Ascending aorta (tissue), 2 donors: ENCODE measurements around the gene THADA. TPM values are rescaled to one million over a fixed set of nuclear protein-coding genes. Genes with fewer than 3 reads are reported as not detected.
A peak's percentile ranks its signal among the peaks of the same experiment; 100 is the strongest.

ENCODE experiments used
- DNase-seq, 2 donors: peaks; one replicate each; pipeline ENCODE4 v3.0.0-alpha.2; 2019; ENCODE audit warnings: low spot score in 2 of 2
- H3K27ac ChIP-seq, 2 donors: fragments of 200-600 bp; sonication (generic); one replicate each; pipeline ENCODE4 v1.5.1; 2016 to 2017; ENCODE audit warnings: mild to moderate bottlenecking in 1 of 2
- H3K27me3 ChIP-seq: fragments of 200-600 bp; sonication (generic); one replicate; pipeline ENCODE4 v1.5.1; 2017
- H3K36me3 ChIP-seq, 2 donors: fragments of 200-600 bp; sonication (generic); one replicate each; pipeline ENCODE4 v1.5.1; 2016
- H3K4me1 ChIP-seq, 2 donors: fragments of 200-600 bp; sonication (generic); one replicate each; pipeline ENCODE4 v1.5.1; 2016 to 2017; ENCODE audit warnings: mild to moderate bottlenecking in 1 of 2
- H3K4me3 ChIP-seq, 2 donors: fragments of 200-600 bp; sonication (generic); one replicate each; pipeline ENCODE4 v1.5.1; 2016 to 2017; ENCODE audit warnings: mild to moderate bottlenecking in 1 of 2
- H3K9me3 ChIP-seq, 2 donors: fragments of 200-600 bp; sonication (generic); one replicate each; pipeline ENCODE4 v1.5.1; 2016
- intact Hi-C: fragments of 100-400 bp; cut with DNase I; formaldehyde crosslinking; loops from one replicate; pipeline ENCODE4 v1.15.1; 2023
- total RNA-seq: library from RNA; depleted of rRNA; stranded (reverse); fragments of >200 nt; gene quantifications from one replicate; pipeline ENCODE4 v1.1.0, GENCODE V29; 2016
- TF ChIP-seq, protein P1 (sequence below), 3 experiments: fragments of 200-600 bp in 2 of 3; fragments of 450-650 bp in 1 of 3; sonication (generic) in 2 of 3; IDR thresholded peaks; one replicate each; pipeline ENCODE4 v1.5.1; 2016 to 2019; ENCODE audit warnings: antibody characterized with exemption in 3 of 3, mild to moderate bottlenecking in 1 of 3, moderate library complexity in 1 of 3

The THADA gene
- total RNA-seq, 1 donor from 2014 or later: 27.4 TPM

DNA sequence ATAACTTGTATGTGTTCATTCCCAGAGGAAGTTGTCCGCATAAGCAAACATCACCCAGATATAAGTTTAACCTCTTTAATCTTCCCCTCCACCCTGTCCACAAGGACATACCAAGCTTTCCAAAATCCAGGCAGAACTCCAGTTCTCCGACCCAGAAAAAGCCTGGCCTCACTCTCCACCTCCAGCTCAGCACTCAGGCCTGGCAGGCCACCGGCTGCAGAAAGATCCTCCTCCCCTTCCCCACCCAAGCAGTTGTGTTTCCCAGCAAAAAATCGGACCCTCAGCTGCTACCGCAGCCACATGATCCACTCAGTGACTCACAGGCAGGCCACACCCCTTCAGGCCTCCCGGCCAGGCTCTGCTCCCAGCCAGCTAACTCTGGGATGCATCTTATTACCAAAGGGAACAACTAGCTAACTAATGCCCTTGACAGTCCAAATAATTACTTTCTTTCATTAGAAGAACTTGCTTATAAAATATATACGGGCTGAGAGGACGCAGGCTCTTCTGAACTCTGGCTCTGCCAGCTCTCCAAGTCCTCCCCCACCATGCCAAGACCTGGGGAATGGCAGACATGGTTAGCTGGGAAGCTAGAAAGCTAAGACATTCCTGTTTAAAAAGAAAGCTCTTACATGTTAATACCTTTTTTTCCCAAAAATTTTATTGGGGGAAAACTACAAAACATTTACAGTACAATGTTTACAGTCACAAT is 373.9 kb downstream of the THADA start:
- peak overlapping the region; percentile 98 for H3K27ac ChIP-seq
- no peaks in the 10 kb centered on the region for H3K27me3 ChIP-seq
- TF ChIP-seq, protein P1, sequence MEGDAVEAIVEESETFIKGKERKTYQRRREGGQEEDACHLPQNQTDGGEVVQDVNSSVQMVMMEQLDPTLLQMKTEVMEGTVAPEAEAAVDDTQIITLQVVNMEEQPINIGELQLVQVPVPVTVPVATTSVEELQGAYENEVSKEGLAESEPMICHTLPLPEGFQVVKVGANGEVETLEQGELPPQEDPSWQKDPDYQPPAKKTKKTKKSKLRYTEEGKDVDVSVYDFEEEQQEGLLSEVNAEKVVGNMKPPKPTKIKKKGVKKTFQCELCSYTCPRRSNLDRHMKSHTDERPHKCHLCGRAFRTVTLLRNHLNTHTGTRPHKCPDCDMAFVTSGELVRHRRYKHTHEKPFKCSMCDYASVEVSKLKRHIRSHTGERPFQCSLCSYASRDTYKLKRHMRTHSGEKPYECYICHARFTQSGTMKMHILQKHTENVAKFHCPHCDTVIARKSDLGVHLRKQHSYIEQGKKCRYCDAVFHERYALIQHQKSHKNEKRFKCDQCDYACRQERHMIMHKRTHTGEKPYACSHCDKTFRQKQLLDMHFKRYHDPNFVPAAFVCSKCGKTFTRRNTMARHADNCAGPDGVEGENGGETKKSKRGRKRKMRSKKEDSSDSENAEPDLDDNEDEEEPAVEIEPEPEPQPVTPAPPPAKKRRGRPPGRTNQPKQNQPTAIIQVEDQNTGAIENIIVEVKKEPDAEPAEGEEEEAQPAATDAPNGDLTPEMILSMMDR (IDR thresholded peaks at IDR 0.05): no peak
- H3K4me1 ChIP-seq: peaks cover 20 to 35% of the 10 kb centered on the region in 2 donors
- DNase-seq: peak; percentile 71 to 94
- H3K9me3 ChIP-seq: no peaks in the 10 kb centered on the region
- peaks cover 30 to 34% of the 10 kb centered on the region in 2 donors for H3K36me3 ChIP-seq
- intact Hi-C loops: loop anchor here (2.0 kb wide), 1 partner anchor 253 kb away; no protein-coding TSS in a partner anchor
- peak overlapping the region; percentile 81 to 89 for H3K4me3 ChIP-seq

DNA sequence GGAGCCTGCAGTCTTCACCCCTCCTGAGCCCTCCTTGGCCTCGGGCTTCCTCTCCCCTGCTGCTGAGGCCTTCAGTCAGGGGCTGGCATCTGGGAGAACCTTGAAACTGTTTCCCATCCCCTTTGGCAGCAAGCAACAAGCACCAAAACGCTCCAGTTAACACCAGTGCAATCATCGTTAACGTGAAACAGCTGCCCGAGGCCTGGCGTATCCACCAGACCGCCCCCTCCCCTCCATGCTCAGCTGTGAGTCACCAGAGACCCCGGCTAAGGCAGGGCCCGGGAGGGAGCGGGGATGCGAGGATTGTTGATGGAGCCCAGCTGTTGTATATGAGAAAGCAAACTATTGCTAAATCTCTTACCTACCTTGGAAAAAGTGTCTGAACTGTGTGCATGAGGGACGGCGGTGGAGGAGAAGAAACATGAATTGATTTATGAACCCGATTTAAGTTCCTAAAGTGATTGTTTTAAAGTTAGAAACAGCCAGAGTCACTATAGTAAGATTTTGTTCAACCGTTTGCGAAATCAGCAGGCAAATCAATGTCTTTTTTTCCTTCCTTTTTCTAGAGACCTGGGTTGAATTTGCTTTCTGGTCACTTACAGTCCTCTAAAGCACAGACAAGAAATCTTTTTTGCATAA is 374.6 kb downstream of the THADA start:
- peaks cover 20 to 36% of the 10 kb centered on the region in 2 donors for H3K4me1 ChIP-seq
- H3K27me3 ChIP-seq: no peaks in the 10 kb centered on the region
- peak in 1 of 2 donors; percentile 79 for DNase-seq
- H3K9me3 ChIP-seq: no peaks in the 10 kb centered on the region
- peaks cover 30 to 34% of the 10 kb centered on the region in 2 donors for H3K36me3 ChIP-seq
- peak overlapping the region; percentile 81 to 89 for H3K4me3 ChIP-seq
- intact Hi-C loops: loop anchor here (2.0 kb wide), 1 partner anchor 252 kb away; no protein-coding TSS in a partner anchor
- TF ChIP-seq, protein P1 (IDR thresholded peaks at IDR 0.05): no peak
- peak overlapping the region; percentile 98 for H3K27ac ChIP-seq

DNA sequence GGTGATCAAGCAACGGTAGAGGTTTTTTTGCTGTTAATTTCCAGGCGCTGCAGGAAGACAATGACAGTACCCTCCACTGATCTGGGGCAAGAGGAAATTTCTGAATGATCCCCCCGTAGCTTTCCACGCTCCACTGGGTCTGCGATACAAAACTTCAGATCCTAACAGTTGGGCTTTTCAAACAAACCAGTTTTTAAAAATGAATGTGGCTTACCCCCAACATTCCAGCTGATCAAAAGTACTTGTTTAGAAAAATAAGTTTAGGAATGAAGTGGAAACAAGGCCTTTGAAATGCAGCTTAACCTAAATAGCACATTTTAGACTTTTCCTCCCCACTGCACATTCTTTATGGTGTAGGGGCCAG is 375.1 kb downstream of the THADA start:
- Histone ChIP-seq H3K27ac (peak overlapping the region; percentile 98), H3K9me3 (no peaks in the 10 kb centered on the region), H3K36me3 (peaks cover 30 to 34% of the 10 kb centered on the region in 2 donors), H3K4me1 (peaks cover 20 to 41% of the 10 kb centered on the region in 2 donors), H3K27me3 (no peaks in the 10 kb centered on the region), H3K4me3 (peak overlapping the region; percentile 81 to 89)
- TF ChIP-seq, protein P1 (IDR thresholded peaks at IDR 0.05): no peak
- no peak for DNase-seq
- intact Hi-C loops: loop anchor here (2.0 kb wide), 1 partner anchor 252 kb away; no protein-coding TSS in a partner anchor

DNA sequence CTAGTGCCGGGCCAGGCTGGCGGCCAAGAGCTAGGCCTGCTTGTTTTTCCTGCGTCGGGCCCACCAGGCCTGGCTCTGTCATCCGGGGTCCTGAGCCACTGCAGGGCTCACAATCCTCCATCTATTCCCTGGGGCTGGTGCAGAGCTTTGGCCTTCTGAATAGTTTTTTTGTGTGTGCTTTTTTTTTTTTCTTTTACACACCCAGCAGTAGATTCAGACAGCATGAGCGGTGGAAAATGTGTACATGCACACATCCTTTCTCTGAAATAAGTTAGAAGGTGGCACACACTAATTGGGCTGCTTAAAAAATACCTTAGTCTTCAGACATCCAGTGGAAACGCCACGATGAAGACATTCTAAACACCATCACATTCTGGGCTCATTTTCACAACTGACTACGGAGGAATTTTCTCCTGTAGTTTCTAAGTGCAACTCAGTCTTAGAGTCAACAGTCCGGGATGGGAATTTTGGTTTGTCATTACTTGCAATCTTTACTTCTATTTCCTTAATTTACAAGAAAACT is 375.5 kb downstream of the THADA start:
- H3K9me3 ChIP-seq: no peaks in the 10 kb centered on the region
- H3K4me3 ChIP-seq: peak overlapping the region; percentile 81 to 89
- H3K27me3 ChIP-seq: no peaks in the 10 kb centered on the region
- intact Hi-C loops: loop anchor here (2.0 kb wide), 1 partner anchor 251 kb away; no protein-coding TSS in a partner anchor
- TF ChIP-seq, protein P1 (IDR thresholded peaks at IDR 0.05): no peak
- peak overlapping the region; percentile 98 for H3K27ac ChIP-seq
- no peak for DNase-seq
- H3K4me1 ChIP-seq: peaks cover 20 to 46% of the 10 kb centered on the region in 2 donors
- peaks cover 27 to 30% of the 10 kb centered on the region in 2 donors for H3K36me3 ChIP-seq

DNA sequence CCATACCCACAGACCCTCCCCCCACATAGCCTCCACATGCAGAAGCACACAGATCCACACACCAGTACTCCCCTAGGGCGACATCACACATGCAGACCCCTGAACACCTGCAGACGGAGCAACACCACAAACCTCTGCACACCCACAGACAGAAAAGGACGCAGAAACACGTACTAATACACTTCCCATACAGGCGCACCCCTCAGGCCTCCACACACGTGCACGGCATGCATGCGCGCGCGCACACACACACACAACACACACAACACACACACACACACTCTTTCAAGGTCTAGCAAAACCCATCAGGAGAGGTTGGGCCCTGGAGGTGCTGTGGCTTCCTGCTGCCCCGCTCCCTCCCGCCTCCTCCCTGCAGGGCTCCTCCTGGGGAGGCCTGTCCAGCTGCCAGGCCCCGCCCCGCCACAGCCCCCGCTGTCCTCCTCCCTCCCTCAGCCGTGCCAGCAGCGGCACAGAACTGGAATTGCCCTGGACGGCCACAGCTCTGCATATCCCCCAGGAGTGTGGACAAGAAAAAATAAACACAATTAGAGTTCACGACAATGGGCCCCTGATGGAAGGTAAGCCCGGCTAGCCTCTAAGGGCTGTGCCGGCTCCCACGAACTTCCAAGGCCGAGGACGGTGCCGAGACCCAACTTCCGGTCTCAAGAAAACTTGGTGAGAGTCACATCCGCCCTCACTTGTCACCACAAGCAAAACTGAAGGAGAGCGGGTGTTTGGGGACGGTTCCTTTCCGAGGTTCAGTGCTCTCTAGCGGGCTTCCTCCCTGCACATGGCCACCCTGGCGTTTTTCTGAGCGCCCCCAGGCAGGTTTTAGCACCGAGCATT is 376.2 kb downstream of the THADA start:
- Histone ChIP-seq H3K27me3 (no peaks in the 10 kb centered on the region), H3K4me3 (peak overlapping the region; percentile 81 to 89), H3K27ac (peak overlapping the region; percentile 98), H3K36me3 (peaks cover 20 to 23% of the 10 kb centered on the region in 2 donors), H3K4me1 (peaks cover 20 to 46% of the 10 kb centered on the region in 2 donors), H3K9me3 (no peaks in the 10 kb centered on the region)
- DNase-seq: peak in 1 of 2 donors; percentile 92
- TF ChIP-seq, protein P1 (IDR thresholded peaks at IDR 0.05): no peak
- intact Hi-C loops: loop anchor here (2.0 kb wide), 2 partner anchors 41 to 251 kb away; no protein-coding TSS in a partner anchor
